NOMO-1 treated with DMSO at 0.1 percent for 48 hours (cell line): ENCODE data around the gene CCR6.
"Not testable (repeated sequence)": the region's sequence is repeated elsewhere in the genome, so short reads cannot be mapped to it uniquely, and the experiment has no call there.

Source experiments
- DNase-seq: peaks from one replicate; lab custom pipeline; 2025; ENCODE audit not compliant: unreplicated experiment; lab: John Stamatoyannopoulos, UW

The CCR6 gene

DNA sequence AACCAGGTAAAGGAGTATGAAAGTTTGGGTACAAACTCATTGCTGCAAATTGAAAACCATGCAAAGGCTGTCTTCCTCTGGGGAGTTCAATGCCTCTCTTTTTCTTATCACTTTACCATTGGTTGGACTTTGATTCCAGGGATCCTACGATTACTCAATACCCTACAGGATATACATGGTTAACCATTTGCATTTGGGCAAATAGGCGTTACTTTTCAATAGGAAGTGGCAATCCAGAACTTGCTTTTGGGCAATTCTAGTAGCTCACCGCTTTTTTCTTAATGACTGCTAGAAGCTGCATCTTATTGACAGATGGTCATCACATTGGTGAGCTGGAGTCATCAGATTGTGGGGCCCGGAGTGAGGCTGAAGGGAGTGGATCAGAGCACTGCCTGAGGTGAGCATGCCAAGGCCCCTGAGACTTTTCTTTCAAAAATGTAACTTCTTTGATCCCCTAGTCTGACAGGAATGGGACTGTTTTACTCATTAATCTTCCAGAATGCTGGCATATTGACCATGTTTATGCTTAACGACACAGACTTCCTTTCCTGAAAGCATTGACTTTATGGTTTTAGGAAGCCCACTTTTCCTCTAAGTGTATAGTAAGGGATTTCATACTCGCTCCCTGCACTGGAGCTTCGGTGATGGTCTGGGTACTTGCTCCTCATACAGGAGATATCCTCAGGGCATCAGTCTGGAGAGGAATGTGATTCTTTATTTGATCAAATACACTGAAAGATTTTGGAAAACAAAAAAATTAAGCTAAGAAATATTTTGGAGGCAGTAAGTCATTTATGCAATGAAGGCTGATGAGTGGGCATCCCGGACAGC is at the start of gene CCR6:
Gene CCR6 (plus strand): TSS at position 270 of the 831 bp plus-strand sequence. CDS start 13,039 bp downstream, outside the sequence.
- peak; percentile 7 for DNase-seq

DNA sequence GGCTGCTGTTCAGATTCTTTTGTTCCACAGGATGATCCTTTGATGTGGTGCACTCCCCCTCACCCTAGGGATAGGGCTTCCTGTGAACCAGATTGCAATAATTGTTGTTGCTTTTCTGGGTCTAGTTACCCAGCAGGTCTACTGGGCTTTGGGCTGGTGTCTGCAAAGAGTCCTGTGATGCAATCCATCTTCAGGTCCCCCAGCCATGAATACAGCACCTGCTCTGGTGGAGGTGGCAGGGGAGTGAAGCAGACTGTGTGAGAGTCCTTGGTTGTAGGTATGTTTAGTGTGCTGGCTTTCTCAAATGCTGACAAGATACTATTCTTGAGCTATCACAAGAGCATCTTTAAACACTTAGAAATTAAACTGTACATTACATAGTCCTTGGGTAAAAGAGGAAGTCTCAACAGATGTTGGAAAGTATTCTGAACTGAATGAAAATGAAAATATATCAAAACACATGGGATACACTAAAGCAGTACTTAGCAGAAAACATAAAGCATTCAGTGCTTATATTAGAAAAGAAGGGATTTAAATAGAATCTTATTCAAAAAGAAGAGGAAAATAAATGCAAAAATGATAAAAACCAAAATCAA is 49.1 kb upstream of the CCR6 start:
- DNase-seq, result peak; percentile 69

GRCh38 chr6:167077241-167077932 is 45.5 kb upstream of the CCR6 start:
- DNase-seq, result no peak

DNA sequence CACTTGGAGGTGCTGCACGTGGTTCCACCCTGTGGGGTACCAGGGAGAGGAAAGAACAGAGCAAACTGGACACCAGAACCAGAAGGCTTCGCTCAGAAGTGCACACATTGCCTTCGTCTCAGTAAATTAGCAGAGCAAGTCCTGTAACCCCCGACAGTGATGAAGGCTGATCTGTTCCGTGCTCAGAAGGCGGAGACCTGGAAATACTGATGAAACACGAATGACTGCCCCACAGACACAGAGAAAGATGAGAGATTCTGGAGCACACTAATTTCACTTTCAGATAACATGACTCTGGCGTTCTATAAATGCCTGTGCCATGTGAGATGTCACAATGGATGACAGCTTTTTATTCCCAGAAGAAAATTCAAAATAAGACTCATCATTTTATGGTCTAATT is 44.2 kb upstream of the CCR6 start:
- DNase-seq, result no peak

- peak; percentile 93 for DNase-seq
Measured at GRCh38 chr6:167079853-167080297, 43.0 kb upstream of the CCR6 start.

GRCh38 chr6:167087857-167088354 is 35.0 kb upstream of the CCR6 start:
- no peak for DNase-seq

DNA sequence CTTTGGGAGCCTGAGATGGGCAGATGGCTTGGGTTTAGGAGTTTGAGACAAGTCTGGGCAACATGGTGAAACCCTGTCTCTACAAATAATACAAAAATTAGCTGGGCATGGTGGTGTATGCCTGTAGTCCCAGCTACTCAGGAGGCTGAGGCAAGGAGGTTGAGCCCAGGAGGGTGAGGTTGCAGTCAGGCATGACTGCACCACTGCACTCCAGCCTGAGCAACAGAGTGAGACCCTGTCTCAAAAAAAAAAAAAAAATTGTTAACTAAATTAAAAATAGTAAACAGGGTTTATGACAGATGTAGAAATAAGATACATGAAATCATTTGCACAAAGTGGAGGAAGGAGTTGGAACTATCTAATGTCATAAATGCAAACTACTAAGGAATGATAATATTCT is 34.2 kb upstream of the CCR6 start:
- DNase-seq, result not testable (repeated sequence)

- no peak for DNase-seq
Measured at GRCh38 chr6:167089243-167090142, 33.4 kb upstream of the CCR6 start.

DNA sequence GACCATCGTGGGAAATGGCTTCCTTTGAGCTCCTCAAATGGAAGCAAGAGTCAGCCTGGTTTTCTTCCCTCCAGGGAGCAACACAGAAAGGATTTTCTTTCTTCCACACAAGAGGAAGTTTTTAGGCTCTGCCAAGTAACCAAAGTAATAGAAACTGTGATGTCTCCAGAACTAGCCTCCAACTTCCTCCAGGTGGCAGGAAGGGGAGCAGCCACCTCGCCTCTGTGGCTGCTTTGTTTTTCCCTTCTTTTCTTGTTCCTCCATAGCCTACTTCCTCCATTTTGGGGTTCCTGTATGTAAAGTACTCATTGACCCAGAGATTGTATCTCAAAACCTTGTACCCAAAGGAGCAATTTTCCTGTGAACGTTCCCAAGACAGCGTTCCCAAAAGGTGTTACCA is 32.7 kb upstream of the CCR6 start:
- peak; percentile 52 for DNase-seq

DNA sequence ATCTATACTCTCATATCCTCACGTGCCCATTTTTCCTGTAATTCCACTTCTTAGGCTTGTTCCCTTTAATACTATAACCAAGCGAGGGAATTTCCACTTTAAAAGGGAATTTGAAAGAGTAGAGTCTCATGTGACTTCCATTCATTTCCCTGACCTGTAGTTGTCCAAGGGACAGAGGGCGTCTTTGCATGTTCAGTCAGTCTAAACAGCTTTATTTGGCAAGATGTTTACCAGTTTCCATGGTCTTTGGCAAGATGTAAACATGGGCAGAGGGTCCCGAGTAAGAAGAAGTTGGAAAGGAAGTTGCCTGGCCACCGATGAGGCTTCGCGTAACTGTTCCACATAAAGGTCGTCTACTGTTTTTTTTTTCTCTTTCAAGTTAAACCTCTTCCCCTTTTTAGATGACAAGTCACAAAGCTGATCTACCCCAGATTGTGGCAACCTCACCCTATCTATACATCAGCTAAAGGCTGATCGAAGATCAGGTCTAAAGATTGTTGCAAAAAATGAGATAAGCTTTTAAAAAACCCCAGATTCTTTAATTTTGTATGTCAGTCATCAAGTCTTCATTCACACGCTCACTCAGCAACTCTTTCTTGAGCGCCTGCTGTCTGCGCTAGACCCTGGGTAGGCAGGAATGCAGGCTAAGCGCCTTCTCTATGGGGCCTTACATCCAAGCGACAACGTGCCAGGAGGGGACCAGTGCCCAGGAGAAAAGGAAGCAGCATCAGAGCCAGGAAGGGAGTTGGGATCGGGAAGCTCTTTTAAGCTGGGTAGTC is 31.7 kb upstream of the CCR6 start:
- peak; percentile 91 for DNase-seq

DNA sequence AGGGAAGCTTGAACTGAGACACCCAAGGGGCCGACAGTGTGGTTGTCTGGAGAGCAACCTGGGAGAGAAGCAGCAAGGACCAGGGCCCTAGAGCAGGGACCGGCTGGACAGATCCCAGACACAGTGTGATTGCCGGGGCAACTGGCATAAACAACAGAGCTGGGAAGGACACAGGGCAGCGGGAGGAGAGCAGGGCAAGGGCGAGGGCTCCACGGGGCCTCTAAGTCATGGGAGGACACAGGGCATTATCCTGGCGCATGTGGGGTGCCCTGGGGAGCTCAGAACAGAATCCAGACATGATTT is 31.1 kb upstream of the CCR6 start:
- DNase-seq, result no peak

DNA sequence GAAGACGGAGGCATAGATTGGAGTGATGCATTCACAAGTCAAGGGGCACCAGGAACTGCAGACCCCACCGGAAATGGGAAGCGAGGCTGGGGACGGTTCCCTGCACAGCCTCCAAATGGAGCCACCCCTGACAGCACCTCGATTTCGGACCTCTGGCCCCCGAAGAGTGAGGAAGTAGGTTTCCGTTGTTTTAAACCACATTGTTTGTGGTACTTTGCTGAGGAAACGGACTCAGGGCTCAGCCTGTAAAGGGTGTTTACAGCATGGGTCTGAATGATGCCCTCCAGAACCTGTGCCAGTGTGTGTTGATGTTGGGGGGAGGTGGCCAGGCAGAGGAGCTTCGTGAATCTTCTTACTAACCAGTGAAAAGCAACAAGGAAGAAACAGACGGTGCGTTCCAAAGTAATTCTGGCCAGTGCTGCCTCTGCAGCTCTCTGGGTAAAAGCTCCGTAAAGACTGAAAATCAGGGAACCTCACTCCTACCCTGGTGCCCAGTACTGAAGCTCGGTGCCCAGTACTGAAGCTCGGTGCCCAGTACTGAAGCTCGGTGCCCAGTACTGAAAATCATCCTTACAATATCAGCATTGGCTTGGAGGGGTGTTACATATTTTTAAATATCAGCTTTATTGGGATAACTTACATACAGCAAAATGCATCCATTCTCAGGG is 30.1 kb upstream of the CCR6 start:
- DNase-seq, result peak; percentile 12

DNA sequence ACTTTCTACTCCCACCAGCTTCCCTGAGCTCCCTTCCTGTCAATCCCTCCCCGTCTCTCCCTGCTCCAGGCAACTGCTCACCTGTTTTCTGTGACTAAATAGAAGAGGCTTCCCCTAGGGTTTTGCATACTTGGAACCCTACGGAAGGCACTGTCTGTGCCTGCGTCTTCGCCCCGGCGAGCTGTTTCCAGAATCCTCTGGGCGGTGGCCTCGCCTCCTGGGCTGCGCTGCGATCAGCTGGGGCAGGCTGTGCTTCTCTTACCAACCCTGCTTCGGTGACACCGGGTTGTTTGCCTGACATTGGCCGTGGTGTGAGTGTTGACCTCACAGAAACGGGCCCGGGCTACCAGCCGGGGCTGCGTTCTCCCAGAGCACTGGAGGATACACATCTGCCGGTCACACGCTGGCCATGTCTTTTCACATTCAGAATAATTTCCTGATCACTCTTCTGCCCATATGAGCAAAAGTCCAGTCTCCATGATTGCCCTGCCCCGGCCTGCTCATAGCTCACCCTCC is 29.4 kb upstream of the CCR6 start:
- no peak for DNase-seq

- DNase-seq, result no peak
Measured at GRCh38 chr6:167093922-167094432, 28.9 kb upstream of the CCR6 start.

DNA sequence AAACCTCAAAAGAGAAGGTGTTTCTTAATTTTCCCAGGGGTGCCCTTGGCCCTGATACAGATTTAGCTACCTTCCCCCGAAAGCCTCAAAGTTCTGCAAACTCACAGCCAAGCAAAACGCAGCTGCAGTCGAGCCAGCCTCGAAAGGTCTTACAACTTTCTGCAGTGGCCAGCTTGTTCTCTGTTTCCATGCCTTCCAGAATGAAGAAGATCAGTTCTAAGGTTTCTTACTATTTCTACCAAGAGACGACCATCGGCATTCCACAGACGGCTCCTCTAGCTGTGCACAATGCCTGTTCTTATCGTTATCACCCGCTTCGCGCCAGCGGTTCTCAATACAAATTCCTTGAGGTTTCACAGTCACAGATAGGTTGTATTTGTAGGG is 28.5 kb upstream of the CCR6 start:
- peak; percentile 18 for DNase-seq

GRCh38 chr6:167094820-167095637 is 27.9 kb upstream of the CCR6 start:
- peak; percentile 90 for DNase-seq

DNA sequence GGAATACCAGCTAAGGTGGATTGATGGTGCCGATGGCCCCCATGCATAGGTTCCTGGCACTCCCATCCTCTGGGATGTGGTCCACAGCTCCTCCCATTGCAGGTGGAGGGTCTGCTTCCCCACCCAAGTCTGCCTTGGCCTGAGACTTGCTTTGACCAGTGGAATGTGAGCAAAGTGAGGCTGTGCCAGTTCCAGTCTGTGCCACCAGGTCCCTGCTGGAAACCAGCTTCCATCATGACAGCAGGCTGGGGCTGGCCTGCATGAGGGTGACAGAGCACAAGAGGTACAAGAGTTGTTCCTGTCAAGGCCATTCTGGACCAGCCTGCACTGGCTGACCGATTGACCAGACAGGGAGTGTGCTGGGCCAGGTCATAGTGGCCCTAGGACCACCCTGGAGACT is 27.0 kb upstream of the CCR6 start:
- DNase-seq, result no peak

- no peak for DNase-seq
Measured at GRCh38 chr6:167096991-167097390, 25.9 kb upstream of the CCR6 start.
